HG03196 (cell line): ENCODE measurements around the gene WDR45B.
"Not testable (repeated sequence)": the region's sequence is repeated elsewhere in the genome, so short reads cannot be mapped to it uniquely, and the experiment has no call there.

Experiments
- ATAC-seq: cut with Tn5 transposase; IDR thresholded peaks from one replicate; pipeline ENCODE4 v1.9.1; 2021; ENCODE audit not compliant: unreplicated experiment

Gene WDR45B

DNA sequence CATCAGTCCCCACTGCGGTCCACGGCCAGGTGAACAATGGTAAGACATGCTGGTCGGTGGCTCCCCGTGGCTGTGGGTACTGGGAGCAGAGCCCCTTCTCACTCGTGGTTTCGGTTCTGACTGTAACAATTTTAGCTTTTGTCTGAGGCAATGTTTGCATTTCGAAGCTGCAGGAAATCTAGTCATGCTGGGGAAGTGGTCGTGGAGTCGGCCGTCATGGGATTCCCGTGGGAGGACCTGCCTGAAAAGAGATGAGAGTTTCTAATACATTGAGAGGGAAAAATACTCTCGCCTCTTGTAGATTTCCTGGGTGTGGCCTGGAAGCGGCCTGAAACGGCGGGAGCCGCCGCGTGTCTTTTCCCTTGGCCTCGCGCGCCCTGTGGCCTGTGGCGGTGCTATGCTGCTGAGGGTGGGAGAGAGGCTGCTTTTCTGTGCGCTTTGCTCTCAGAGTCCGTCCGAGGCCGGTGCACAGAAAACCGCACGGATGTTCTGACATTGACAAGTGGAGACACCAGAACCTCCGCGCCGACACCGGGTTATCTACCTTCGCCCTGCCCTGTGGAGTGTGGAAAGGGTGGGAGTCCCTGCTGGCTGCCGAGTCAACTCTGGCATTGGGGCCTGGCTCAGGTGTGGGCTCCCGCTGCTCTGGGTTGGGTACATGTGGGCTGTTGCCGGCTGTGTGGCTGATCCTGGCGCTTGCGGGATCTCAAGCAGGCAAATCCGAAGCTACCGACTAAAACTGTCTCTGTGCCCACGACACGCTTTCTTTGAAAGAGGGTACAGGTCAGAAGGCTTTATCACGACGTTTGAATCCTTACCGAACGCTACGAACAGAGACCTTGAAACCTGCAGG, 60.8 kb downstream of the WDR45B start:
- no peak for ATAC-seq

DNA sequence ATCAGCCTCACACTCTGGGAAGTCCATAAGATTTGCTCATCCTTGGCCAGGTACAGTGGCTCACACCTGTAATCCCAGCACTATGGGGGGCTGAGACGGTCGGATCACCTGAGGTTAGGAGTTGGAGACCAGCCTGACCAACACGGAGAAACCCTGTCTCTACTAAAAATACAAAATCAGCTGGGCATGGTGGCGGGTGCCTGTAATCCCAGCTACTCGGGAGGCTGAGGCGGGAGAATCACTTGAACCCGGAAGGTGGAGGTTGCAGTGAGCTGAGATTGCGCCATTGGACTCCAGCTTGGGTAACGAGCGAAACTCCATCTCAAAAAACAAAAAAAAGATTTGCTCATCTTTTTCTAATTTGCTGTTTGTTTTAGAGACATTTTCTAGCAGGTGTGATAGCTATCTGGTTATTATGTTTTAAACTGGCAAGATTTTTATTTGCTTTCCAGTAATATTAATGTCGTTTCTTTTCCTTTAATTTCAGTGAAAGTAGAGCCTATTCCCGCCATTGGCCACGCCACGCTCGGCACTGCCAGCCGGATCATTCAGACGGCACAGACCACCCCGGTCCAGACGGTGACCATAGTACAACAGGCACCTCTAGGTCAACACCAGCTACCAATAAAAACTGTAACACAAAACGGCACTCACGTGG, 61.5 kb downstream of the WDR45B start:
- ATAC-seq: no peak

DNA sequence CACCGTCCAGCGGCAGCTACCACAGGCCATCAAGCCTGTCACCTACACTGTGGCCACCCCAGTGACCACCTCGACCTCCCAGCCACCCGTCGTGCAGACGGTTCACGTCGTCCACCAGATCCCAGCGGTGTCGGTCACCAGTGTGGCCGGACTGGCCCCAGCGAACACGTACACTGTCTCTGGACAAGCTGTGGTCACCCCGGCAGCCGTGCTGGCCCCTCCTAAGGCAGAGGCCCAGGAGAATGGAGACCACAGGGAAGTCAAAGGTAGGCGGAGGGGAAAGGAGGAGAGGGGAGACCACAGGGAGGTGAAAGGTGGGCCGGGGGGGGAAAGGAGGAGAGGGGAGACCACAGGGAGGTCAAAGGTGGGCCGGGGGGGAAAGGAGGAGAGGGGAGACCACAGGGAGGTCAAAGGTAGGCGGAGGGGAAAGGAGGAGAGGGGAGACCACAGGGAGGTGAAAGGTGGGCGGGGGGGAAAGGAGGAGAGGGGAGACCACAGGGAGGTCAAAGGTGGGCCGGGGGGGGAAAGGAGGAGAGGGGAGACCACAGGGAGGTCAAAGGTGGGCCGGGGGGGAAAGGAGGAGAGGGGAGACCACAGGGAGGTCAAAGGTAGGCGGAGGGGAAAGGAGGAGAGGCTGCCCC, 62.2 kb downstream of the WDR45B start:
- ATAC-seq: not testable (repeated sequence)

DNA sequence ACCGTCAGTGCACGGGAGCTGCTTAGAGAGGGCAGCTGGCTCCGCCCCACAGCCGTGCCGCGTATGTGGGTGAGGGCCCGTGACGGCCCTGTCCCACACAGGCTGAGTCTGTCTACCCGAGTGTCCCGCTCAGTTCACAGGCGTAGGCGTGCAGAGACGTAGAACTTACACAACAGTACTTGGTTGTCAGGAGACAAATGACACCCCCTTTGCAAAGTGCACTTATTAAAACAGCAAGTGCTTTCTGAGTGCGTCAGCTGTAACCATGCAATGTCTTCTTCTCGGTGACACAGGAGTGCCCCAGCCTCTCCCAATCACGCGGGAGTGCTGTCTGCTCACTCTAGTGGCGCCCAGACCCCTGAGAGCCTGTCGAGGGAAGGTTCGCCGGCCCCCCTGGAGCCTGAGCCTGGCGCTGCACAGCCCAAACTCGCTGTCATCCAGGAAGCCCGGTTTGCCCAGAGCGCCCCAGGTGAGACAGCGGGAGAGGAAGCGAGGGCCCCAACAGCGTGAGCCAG, 64.5 kb downstream of the WDR45B start:
- no peak for ATAC-seq

DNA sequence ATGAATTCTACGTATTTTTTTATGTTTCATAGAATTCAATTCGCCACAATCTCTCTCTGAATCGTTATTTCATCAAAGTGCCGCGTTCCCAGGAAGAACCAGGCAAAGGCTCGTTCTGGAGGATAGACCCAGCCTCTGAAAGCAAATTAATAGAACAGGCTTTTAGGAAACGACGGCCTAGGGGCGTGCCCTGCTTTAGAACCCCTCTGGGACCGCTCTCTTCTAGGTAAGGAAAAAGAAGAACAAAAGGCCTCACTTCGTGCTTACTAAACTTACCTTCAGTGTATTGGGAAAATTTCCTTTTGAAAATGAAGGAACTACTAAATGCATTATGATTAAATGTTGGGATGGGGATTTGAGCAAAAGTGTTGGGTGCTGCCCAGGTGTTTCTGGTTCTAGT, 65.5 kb downstream of the WDR45B start:
- no peak for ATAC-seq

DNA sequence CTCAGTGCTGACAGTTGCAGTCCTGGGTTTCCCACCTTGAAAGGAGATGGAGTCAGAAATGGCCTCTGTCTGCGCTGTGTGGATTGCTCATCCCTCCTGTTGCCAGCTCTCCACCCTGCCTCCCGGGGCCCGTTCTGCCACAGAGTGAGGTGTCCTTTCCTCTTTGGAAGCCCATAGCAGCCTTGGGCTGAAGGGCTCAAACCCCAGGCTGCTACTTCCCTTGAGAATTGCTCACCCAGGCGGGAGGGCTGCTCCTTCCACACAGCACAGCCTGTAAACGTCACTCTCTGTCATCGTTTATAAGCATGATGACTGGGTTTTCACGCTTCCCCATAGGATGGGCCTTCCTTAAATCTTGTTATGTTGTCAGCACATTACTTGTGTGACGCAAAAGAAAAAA, 66.0 kb downstream of the WDR45B start:
- ATAC-seq: no peak

DNA sequence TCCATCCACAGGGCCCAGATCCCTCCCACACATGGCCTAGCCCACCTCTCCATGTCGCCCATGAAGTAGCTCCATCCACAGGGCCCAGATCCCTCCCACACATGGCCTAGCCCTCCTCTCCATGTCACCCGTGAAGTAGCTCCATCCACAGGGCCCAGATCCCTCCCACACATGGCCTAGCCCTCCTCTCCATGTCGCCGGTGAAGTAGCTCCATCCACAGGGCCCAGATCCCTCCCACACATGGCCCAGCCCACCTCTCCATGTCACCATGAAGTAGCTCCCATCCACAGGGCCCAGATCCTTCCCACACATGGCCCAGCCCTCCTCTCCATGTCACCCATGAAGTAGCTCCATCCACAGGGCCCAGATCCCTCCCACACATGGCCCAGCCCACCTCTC, 68.3 kb downstream of the WDR45B start:
- ATAC-seq: not testable (repeated sequence)

DNA sequence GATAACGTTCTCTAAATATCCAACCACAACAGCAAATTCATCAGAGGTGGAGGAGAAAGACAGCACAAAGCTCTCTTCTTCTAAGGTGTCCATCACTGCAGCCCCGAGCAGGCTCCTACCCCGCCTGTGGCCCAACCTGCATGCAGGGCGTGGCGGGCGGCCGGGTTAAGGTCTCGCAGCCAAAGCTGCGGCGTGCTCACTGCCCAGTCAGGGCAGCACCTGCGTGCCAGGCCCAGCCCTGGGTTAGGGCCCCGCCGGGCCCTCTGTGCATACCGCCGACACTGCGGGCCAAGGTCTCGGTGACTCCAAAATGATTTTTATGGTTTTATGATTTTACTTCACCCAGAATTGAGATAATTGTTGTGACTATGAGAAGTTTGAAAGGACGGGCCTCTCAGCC, 70.9 kb downstream of the WDR45B start:
- ATAC-seq: no peak

DNA sequence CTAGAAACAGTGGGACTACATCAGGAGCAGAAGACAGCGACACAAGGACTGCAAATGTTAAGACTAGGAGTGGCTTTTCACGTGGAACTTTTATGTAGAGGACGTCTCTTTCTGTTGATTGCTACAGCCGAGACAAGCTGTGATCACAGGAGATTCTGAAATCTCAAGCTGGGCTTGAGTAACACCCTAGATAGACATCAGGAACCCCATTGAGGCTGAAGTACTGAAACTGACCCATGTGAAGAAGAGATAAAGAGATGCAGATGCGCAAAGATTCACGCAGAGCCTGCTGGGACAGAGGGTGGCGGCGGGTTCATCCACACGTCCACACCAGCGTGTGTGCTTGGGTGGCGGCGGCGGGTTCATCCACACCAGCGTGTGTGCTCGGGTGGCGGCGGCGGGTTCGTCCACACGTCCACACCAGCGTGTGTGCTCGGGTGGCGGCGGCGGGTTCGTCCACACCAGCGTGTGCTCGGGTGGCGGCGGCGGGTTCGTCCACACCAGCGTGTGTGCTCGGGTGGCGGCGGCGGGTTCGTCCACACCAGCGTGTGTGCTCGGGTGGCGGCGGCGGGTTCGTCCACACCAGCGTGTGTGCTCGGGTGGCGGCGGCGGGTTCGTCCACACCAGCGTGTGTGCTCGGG, 72.5 kb downstream of the WDR45B start:
- ATAC-seq: not testable (repeated sequence)

DNA sequence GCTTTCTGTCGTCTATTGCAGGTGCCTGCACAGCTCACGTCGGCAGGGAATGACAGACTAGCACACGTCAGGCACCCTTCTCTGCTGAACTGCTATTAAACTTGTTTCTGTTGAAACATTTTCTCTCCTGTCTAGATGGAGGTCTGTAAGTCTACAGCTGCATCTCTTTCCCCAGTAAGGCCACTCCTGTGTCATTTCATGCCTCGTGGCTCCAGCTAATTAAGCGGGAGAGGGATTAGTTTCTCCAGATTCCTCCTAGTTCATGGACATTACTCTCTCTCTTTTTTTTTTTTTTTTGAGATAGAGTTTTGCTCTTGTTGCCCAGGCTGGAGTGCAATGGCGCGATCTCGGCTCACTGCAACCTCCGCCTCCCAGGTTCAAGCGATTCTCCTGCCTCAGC, 74.2 kb downstream of the WDR45B start:
- ATAC-seq: no peak

DNA sequence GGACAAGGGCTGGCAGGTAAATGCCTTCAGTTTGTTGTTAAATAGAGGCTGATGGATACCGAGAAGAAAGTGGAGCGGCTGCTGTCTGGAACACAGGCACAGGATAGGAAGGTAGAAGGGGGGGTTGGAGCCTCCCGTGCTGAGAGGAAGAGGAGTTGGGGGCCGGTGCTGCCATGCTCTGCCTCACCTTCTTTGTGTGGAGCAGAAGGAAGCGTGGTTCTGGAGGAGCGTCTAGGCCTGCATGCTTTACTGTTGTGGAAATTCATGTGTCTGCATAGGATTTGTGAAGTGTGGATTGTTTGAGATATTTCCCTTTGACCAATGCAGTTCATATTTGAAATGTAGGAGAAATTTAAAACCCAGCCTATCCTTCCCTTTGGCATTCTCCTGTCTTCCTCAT, 76.4 kb downstream of the WDR45B start:
- no peak for ATAC-seq

DNA sequence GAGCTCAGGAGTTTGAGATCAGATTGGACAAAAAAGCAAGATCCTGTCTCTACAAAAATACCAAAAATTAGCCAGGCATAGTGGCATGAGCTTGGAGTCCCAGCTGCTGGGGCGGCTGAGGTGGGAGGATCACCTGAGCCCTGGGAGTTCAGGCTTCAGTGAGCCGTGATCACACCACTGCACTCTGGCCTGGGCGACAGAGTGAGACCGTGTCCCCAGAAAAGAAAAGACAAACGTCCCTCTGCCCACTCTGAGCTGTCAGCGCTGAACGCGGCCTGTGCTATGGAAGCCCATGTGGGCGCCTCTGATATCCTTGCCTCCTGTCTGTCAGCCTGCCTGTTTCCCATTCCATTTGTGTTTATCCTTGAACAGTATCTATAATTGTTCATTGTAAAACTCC, 78.0 kb downstream of the WDR45B start:
- no peak for ATAC-seq

DNA sequence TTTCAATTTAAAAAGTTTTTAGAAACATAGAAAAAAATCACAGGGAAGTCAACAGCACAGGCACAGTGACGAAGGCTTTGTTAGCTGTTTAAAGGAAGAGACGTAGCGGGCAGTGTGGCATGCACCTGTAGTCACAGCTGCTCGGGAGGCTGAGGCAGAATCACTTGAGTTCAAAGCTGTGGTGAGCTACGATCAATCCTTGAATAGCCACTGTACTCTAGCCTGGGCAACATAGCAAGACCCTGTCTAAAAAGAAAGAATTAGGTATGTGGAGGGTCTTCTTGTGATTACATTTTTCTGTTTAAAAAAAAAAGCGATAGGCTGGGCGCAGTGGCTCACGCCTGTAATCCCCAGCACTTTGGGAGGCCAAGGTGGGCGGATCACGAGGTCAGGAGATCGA, 78.6 kb downstream of the WDR45B start:
- no peak for ATAC-seq

DNA sequence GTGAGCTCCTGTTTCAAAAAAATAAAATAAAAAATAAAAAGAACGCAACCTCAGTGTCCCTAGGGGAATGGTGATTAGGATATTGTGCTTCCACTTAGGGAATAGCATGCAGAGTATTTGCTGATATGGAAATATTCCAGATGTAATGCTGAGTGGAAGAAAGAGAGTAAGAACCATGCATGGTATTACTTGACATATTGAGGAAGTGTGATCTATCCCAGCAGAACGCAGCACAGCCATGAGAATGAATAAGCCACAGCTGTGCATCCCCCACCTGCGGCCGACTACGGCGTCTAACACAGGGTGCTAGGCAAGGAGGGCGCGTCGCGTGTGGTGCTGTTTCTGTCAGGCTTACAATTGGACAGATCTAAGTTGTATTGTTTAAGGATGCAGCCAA, 79.2 kb downstream of the WDR45B start:
- ATAC-seq: no peak

DNA sequence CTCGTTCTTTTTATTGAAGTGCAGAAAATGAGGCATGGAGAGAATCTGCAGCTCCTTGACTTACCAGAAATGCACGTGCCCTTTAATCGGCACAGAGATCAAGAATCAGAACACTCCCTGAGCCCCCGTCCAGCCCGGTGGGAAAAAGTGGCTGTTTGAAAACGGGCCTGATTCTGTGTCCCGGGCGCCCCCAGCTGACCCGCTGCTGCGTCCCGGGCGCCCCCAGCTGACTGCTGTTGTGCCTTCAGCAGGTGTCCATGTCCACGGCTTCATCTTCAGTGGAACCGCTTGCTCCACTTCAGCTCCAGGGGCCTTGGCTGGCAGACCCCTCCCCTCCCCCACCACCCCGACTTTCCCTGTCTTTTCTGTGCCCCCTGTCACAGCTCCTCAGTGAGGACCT, 81.0 kb downstream of the WDR45B start:
- ATAC-seq: no peak

DNA sequence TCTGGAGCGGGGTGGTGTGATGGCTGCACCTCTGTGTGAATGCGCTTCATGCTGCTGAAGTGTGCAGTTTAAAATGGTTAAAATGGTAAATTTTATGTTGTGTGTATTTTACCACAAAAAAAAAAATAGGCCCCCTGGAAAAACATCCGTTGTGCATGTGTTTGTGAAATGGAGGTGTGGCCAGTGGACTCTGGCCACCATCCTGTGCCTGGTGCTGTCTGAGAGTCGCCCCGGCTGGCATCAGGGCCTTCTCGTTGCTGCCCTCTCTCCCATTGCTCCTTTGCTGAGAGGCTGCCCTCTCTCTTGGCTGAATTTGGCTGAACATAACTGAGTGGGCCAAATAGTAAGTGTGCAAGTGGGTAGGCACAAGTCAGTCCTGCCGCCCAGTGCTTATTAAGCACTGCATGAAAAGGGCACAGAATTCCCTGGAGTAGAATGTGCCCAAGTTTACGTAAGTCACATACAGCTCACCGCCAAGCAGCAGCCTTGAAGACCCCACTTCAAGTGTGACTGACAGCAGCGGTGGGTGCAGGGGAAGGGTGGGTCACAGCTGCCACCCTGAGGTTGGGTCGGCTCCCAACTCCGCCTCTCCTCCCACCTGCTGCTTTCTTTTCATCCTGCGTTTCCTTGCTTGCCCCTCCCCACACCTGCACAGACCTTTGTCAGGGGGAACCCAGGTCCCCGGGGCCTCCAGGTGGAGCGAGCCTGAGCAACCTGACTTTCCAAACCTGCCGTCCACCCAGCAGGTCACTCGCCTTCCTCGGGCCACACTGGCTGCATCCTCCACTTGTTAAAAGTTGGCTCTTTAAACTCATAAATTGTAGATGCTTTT, 81.9 kb downstream of the WDR45B start:
- ATAC-seq: no peak

DNA sequence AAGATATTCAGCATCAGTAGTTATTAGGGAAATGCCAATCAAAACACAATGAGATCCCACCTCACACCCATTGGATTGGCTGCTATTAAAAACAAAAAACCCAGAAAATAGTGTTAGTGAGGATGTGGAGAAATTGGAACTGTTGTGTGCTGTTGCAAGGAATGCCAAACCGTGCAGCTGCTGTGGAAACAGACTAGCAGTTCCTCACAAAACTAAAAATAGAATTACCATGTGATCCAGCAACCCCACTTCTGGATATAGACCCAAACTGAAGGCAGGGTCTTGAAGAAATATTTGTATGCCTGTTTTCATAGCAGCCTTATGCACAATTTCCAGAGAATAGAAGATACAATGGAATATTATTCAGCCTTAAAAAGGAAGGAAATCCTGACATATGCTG, 82.7 kb downstream of the WDR45B start:
- no peak for ATAC-seq
